GM19193 (cell line): Measurements from ENCODE around the gene SCAPER.

Experiments used
- POLR2A ChIP-seq: IDR thresholded peaks from 4 replicates; pipeline ENCODE4 v1.6.1; 2011; ENCODE audit not compliant: insufficient read depth, insufficient read length; ENCODE audit errors: extremely low read depth

Gene SCAPER

GRCh38 chr15:76930831-76931396, 25.8 kb upstream of the SCAPER start:
- TF ChIP-seq POLR2A = no peak

- TF ChIP-seq POLR2A = no peak
Measured at GRCh38 chr15:76929011-76929760, 24.0 kb upstream of the SCAPER start.

- no peak for TF ChIP-seq POLR2A
Measured at GRCh38 chr15:76928201-76928600, 23.1 kb upstream of the SCAPER start.

- TF ChIP-seq POLR2A = no peak
Measured at GRCh38 chr15:76916369-76916768, 11.2 kb upstream of the SCAPER start.

GRCh38 chr15:76913737-76914136, 8.6 kb upstream of the SCAPER start:
- TF ChIP-seq POLR2A = no peak

GRCh38 chr15:76912430-76912829, 7.3 kb upstream of the SCAPER start:
- TF ChIP-seq POLR2A = no peak

GRCh38 chr15:76905855-76906254, 715 bp upstream of the SCAPER start:
- no peak for TF ChIP-seq POLR2A

- TF ChIP-seq POLR2A = no peak
Measured at GRCh38 chr15:76904461-76905012, 603 bp downstream of the SCAPER start.

DNA sequence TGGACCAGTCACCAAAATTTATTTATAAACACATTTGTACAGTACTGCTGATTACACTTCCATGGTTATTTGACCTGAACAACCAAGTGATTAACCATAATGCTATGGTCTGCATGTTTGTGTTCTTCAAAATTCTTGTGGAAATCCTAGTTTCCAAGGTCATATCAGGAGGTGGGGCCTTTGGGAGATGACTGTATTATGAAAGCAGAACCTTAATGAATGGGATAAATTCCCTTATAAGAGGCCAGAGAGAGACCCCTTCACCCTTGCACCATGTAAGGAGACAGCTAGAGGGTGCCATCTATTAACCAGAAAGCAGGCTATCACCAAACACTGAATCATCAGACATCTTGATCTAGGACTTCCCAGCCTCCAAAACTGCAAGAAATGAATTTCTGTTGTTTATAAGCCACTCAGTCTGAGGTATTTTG, 1.9 kb downstream of the SCAPER start:
- no peak for TF ChIP-seq POLR2A

GRCh38 chr15:76901965-76902364, 3.2 kb downstream of the SCAPER start:
- TF ChIP-seq POLR2A = no peak

GRCh38 chr15:76898102-76898501, 7.0 kb downstream of the SCAPER start:
- TF ChIP-seq POLR2A = no peak

DNA sequence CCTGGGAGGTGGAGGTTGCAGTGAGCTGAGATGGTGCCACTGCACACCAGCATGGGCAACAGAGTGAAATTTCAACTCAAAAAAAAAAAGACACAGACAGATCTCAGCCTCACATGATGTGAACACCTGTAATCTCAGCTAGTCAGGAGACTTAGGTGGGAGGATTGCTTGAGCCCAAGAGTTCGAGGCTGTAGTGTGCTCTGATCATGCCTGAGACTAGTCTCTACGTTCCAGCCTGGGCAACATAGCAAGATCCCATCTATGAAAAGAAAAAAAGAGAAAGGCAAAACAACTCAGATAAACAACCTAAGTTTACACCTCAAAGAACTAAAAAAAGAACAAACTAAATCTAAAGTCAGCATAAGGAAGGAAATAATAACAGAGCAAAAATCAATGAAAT, 11.0 kb downstream of the SCAPER start:
- TF ChIP-seq POLR2A = no peak

GRCh38 chr15:76885212-76885611, 19.9 kb downstream of the SCAPER start:
- no peak for TF ChIP-seq POLR2A

DNA sequence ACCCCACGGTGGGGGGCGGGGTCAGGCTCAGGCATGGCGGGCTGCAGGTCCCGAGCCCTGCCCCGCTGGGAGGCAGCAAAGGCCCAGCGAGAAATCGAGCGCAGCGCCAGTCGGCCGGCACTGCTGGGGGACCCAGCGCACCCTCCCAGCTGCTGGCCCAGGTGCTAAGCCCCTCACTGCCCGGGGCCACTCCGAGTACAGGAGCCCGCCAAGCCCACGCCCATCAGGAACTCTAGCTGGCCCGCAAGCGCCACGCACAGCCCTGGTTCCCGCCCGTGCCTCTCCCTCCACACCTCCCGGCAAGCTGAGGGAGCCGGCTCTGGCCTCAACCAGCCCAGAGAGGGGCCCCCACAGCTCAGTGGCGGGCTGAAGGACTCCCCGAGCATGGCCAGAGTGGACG, 29.2 kb downstream of the SCAPER start:
- TF ChIP-seq POLR2A = no peak

- TF ChIP-seq POLR2A = no peak
Measured at GRCh38 chr15:76871930-76872329, 33.2 kb downstream of the SCAPER start.

DNA sequence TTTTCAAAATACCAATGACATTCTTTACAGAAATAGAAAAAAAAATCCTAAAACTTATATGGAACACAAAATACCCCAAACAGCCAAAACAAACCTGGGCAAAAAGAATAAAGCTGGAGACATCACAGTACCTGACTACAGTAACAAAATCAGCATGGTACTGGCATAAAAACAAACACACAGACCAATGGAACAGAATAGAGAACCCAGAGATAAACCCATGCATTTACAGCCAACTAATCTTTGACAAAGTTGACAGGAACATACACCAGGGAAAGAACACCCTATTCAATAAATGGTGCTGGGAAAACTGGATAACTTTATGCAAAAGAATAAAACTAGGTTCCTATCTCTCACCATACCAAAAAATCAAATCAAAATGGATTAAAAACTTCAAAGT, 36.4 kb downstream of the SCAPER start:
- TF ChIP-seq POLR2A = no peak
